RPMI7951 (cell line): Measurements from ENCODE around the gene ADIPOR2. TPM values are rescaled to one million over a fixed set of nuclear protein-coding genes. Genes with fewer than 3 reads are reported as not detected.

Experiments
- DNase-seq: peaks from one replicate; pipeline ENCODE4 v3.0.0-alpha.2; 2012; ENCODE audit warnings: low read depth
- total RNA-seq: library from RNA; depleted of rRNA; stranded (reverse); fragments of >200 nt; shearing (Covaris generic); gene quantifications from 2 replicates; pipeline ENCODE4 v1.2.3, GENCODE V29; 2014; rRNA removed

ADIPOR2 gene, protein sequence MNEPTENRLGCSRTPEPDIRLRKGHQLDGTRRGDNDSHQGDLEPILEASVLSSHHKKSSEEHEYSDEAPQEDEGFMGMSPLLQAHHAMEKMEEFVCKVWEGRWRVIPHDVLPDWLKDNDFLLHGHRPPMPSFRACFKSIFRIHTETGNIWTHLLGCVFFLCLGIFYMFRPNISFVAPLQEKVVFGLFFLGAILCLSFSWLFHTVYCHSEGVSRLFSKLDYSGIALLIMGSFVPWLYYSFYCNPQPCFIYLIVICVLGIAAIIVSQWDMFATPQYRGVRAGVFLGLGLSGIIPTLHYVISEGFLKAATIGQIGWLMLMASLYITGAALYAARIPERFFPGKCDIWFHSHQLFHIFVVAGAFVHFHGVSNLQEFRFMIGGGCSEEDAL
- total RNA-seq, result 20.7 and 23.8 TPM in 2 replicates

DNA sequence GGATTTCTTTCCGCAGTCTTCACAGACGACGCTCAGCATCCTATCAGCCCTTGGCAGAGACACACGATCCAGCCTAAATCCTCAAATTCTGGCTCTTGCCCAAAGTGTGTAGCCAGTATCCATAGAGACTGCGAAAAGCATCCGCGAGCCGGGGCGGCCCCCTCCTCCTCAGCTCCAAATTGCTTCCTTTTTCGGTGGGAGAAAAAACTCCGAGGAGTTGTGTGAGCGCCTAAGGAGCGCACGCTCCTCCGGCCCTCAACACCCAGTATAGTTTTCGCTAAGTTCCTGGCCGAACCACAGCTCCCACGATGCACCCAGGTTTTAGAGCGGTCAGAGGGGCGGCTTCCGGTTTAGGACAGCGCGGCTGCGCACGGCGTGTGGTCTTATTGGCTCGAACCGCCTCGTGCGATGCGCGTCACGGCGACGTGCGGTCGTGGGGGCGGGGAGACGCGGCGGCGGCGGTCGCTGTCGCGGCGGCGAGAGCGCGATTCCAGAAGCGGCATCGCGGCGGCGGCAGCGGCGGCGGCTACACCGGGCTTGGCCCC is at the start of gene ADIPOR2:
ADIPOR2 (plus strand) TSS at position 493 of the 545 bp plus-strand sequence. CDS start 63,274 bp downstream, outside the sequence.
- peak; percentile 95 for DNase-seq

DNA sequence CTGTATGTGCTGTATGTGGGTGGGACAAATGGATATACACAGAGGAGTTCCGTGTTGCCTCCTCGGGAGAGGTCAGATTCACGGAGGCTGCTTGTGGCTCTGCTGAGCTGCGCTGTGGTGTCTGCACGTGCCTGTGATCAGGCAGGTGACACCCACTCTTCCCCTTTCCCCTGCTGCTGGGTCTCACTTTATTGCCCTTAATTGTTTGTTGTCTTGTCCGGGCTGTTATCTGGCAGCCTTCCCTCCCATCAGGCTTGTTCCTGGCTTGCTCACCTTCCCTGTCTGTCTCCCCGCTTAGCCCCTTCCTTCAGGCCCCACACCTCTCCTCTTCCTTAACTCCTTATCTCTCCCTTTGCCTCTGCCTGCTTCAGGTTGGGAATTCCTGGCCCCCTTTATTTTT is 48.4 kb upstream of the ADIPOR2 start:
- DNase-seq, result no peak

DNA sequence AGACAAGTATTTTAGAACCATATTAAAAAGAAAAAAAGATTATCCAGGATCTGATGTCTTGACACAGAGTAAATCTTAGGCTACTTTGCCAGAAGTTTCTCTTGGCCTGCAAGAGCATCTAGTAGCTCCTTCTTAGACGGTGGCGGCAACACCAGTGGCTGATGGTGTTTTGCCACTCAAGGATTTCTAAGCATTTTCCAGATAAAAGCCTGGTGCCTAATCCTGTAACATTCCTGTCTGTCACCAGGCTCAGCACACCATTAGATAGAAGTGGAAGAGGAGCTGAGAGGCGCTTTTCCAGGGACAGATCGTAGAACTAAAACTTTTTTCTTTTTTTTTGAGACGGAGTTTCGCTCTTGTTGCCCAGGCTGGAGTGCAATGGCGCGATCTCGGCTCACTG is 47.8 kb upstream of the ADIPOR2 start:
- DNase-seq, result no peak

DNA sequence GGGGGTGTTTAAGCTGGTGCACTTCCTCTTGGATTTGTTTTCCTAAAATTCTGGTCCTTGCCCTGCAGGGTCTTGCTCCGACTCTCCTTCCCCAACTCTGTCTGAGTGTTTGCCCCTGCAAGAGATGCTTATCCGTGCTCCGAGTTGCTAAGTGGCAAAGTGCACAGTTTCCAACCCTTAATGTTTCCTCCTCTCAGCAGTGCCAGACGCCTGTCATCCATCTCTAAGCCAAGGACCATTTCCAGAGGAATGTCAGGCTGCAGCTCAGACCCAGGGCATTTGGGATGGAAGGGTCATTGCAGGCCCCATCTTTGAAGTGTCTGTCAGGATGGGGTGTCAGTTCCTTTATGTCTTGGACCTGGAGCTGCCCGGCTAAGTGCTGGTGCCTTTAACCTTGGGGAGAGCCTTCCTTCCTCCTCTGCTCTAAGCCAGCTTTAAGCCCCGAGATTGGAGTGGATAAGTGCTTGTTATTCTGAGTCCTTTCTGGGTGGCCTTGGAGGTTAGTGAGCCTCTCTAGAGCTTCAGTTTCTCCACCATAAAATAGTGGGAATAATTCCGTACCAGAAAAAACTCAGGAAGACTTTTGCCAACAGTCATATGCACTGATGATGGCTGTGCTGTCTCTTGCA is 46.9 kb upstream of the ADIPOR2 start:
- no peak for DNase-seq

DNA sequence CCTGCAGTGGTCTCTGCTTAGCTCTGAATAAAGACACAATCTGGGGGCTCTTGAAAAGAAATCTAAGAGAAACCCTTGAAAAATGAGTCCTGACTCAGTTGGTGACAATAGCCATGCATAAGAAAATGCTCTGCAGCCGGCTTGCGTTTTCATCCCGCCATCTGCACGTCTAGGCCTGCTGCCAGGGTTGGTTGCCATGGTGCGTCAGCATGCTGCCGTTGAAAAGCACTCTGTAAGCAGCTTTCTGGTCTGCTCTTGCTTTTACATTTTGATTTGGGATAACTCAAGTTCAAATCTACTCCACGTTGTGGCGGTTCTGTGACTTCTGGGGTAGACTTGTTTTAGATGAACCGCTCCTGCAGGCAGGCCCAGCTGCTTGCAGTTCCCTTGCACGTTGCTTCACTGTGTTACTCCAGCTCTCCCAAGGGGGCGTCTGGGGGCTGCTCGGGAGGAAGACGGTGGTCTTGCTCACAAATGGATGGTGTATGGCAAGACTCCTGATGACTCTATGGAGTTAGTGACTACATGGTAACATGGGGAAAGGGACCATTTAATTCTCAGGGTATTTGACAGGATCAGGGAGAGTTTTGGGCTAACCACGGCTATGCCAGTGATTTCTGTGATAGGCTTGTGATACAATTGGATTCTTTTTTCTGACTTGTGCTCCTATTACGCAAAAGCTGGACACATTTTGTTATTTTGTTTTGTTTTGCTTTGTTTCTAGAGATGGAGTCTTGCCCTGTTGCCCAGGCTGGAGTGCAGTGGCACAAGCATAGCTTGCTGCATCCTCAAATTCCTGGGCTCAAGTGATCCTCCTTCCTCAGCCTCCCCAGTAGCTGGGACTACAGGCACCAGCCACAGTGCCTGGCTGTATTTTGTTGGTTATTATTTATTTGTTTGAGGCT is 46.1 kb upstream of the ADIPOR2 start:
- peak; percentile 60 for DNase-seq

DNA sequence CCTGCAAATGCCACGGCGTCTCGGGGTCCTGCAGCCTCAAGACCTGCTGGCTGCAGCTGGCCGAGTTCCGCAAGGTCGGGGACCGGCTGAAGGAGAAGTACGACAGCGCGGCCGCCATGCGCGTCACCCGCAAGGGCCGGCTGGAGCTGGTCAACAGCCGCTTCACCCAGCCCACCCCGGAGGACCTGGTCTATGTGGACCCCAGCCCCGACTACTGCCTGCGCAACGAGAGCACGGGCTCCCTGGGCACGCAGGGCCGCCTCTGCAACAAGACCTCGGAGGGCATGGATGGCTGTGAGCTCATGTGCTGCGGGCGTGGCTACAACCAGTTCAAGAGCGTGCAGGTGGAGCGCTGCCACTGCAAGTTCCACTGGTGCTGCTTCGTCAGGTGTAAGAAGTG is 45.1 kb upstream of the ADIPOR2 start:
- DNase-seq, result no peak

DNA sequence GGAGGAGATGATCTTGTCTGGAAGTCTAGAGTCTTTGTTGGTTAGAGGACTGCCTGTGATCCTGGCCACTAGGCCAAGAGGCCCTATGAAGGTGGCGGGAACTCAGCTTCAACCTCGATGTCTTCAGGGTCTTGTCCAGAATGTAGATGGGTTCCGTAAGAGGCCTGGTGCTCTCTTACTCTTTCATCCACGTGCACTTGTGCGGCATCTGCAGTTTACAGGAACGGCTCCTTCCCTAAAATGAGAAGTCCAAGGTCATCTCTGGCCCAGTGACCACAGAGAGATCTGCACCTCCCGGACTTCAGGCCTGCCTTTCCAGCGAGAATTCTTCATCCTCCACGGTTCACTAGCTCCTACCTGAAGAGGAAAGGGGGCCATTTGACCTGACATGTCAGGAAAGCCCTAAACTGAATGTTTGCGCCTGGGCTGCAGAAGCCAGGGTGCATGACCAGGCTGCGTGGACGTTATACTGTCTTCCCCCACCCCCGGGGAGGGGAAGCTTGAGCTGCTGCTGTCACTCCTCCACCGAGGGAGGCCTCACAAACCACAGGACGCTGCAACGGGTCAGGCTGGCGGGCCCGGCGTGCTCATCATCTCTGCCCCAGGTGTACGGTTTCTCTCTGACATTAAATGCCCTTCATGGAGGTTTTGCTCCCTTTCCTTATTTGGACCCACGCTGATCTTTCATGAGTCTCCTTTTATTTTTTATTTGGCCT is 44.1 kb upstream of the ADIPOR2 start:
- DNase-seq, result no peak

DNA sequence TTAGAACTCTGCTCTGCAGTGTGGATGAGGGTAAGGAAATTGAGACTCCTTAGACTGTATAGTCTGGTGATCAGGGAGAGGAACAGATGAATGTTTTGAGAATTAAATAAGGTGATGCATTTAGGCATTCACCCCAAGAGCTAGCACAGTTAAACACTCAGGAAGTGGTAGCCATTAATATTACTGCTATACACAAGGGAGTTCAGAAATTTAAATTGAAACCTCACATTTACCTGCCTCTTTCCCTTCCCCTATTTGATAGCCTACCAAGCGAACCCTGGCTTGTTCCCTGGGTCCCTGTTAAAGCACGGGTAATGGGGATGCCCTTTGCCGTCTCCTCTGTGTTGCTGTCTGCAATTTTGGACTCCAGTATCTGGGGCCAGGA is 43.6 kb upstream of the ADIPOR2 start:
- no peak for DNase-seq

DNA sequence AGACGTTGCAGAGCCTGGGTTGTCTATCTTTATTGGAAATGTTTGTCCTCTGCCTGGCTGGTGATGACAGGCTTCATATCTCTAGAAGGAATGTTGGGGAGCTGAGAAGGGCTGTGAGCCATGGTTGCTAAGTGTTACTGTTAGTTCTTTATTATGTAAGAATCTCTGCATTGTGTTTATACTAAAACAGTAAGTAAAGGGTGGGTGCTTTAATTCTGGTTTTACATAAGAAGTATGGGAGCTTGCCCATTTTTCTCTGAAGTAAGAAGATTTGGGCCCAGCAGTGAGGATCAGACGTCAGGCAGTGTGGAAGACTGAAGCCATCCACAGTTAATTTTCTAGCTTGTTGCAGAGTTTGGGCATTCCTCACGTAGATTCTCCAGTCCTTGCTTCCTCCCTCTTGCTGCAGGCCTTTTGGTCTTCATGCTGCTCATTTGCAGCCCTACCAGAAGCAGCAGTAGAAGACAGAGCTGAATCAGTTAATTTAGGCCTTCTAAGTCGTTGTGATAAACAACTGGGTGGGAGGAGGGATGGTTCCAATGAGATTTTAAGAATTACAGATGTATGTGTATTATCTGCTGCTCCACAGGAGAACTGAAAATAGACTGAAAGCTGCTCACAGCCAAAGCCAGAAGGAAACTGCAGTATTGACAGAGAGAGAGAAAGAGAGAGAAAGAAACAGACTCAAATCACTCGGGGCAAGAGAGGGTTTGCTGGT is 40.5 kb upstream of the ADIPOR2 start:
- no peak for DNase-seq

DNA sequence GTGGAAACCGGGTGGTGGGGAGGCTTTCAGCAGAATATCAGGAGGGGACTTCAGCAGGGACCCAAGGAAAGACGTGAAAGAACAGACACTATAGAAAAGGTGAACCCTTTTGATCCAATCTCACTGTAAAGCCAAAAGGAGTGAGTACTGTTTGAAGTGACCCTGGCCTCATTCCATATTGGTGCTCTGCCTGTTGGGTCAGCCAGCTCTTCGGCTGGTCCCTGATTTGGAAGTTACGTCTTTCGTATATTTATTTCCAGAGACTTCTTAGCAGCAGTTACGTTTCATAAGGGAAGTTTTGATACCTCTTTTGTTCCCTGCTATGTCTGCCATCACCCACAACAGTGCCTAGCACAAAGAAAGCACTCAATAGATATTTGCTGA is 39.9 kb upstream of the ADIPOR2 start:
- no peak for DNase-seq

DNA sequence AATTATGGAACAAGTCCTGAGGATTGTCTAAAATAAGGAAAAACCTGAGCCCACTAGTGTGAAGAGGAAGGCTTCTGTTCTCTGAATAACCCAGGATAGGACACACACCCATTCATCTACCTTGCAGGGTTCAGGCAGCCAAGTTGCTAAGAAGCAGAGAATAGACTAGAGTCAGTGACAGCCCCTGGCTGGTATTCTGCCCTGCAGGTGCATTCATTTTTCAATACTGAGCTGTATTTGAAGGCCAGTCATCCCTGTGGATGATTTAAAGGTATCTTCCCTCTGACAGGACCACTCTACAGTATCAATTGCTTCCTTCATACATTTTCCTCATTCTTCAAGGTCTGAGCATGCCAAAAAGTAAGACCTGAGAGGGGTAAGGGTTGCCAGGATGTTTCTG is 38.9 kb upstream of the ADIPOR2 start:
- DNase-seq, result no peak

DNA sequence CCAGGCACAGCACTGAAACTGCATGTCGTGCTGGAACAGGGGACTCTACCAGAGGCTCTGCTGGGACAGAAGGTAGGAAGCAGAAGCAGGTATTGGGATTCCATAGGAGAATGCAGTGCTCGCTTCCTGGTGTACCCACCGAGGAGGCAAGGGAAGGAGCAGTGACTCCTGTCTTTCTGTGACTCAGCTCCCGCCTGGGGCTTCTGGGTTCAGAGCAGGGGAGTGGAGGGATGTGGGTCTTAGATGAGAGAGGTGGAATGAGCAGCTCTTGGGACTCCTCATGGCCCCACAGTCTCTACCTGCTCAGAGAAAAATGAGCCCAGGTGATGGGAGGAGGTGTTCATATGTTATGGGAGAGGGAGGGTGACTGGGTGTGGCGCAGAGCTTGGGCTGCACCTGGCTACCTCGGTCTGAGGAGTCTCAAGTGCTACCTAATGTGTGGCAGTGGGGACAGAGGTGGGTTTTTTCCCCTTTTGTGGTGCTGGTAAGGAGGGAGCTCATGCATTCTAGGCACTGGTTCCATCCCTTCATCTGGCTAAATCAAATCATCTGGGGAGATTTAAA is 35.6 kb upstream of the ADIPOR2 start:
- DNase-seq, result no peak

DNA sequence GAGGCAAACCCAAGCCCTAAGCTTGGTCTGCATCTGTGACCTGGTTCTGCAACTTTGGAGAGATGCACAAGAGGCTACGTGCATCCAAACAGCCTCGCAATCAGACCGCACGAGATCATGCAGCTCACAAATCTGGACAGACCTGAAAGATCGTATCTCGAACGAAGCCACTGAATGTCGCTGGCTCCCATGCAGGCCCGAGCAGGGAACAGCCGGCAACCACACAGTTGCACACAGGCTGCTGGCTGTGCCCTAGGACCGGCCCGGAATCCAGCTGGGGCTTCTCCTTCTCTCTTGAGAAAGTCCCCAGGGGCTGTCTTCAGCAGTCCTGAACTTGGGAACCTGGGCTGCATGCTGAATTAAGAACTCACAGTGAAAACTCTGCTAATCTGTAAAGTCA is 34.0 kb upstream of the ADIPOR2 start:
- no peak for DNase-seq

DNA sequence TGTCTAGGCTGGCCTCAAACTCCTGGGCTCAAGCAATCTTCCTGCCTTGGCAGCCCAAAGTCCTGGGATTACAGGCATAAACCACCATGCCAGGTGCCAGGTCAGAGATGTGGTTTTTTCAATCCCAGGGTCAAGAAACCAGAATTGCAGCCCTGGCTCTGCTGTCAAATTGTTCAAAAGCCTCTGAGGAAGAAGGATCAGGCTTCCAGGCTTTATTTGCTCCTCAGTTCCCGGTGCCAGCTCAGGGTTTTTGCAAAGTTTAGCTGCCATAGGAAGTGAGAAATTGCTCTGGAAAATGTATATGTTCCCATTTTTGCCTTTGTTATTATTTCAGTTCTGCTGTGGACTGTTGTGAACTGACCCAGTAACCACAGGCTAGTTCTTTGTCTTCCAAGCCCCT is 33.2 kb upstream of the ADIPOR2 start:
- no peak for DNase-seq

DNA sequence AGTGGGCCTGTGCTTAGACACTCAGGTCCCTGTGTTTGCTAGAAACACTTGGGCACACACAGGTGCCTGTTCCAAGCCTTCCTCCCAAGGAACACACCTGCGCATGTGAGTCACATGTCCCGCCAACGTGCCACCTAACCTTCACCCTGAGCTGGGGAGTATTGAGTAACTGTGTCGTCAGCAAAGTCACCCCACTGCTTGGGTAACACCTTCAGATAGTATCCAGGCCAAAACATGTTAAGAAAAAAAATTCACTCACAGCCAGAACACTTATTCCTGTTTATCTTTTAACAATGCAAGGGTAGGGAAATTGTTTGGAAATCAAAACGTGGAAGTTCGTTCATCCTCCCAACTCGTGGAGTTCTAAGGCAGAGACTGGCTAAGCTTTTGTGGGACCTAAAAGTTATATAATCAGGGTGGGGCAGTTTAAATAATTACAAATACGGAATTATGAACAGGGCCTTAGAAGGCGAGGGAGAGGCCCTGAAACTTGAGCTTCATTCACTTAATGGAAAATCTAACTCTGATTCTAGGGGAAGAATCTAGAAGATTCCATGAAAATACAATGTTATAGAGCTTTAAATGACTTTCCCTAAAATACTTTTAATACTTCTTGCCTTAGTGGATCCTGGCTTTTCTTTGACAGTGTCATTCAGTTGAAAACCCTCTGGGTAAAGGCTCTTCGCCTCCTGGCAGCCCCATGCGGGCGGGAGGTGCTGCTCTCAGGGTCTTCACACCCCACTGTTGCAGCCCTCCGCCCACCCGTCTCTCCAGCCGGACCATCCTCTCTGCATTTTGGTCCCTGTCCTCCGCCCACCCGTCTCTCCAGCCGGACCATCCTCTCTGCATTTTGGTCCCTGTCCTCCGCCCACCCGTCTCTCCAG is 30.3 kb upstream of the ADIPOR2 start:
- no peak for DNase-seq

DNA sequence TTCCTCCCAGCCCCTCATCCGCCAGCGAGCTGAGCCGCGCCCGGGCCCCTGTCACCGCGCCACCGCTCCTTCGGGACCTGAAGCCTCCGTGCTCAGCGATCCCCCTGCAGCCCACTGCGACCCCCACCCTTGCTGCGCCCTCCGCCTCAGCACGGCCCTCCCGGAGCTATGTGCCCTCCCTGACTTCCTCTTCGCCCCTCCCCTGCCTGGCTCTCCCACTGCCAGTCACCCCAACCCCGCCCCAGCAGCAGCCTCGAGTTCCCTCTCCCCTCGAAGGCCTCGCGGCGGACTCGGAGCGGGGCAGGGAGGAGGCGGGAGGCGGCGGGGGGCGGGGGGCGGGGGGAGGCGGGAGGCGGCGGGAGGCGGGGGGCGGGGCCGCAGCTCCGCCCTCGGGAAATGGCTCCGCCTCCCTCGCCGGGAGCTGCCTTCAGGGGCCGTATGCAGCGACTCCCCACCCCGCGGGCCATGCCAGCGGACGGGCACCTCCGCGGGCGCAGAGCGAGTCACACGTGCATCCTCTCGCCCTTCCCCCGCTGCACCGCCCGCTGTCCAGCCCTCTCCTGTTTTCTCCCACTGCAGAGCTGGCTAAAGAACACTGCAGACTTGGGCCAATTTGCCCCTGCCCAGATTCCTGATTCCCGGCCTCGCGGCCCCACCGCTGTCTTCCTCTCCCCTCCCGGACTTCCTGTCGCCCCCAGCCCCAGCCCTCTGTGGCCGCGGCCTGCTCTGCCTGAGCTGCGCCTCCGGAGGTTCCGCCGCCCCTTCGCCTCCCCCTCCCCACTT is 29.1 kb upstream of the ADIPOR2 start:
- DNase-seq, result peak; percentile 88

DNA sequence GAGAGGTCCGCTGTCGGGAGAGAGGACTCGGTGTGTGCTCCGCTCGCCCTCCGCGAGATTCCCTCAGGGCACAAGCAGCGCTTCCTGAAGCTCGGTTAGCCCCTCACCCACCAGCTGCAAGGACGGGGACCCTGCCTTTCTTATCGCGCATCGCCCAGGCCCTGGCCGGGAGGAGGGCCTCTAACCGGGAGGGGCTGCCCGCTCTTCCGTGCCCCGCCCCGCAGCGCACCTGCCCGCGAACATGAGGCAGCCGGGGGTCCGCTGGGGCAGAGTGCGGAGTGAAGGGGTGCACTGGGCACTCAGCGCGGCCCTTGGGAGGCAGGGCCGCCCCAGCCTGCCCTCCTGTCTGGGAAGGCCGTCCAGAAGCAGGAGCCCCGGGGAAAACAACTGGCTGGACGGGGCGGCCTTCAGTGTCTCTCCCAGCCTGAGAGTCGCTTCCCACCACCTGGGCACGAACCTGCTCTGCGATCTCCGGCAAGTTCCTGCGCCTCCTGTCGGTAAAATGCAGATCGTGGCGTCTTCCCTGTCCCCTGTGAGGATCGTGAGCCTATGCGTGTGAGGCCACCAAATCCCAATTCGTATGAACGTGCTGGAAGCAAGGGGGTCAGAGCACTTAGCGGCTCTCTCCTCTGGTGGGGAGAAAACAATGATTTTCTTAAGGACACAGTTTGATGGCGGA is 28.0 kb upstream of the ADIPOR2 start:
- DNase-seq, result no peak
